Type B pancreatic cell (in vitro differentiated cells): ENCODE results near the gene CDH15. TPM values are rescaled to one million over a fixed set of nuclear protein-coding genes. Genes with fewer than 3 reads are reported as not detected.

Experiments
- DNase-seq: peaks from one replicate; pipeline ENCODE4 v3.0.0; 2021; ENCODE audit warnings: mixed read lengths; ENCODE audit not compliant: unreplicated experiment; ENCODE audit errors: extremely low spot score
- H3K27ac Mint-ChIP-seq: 2 replicates; pipeline ENCODE4 v1.8.0; 2021; ENCODE audit warnings: mild to moderate bottlenecking, mixed read lengths
- H3K27me3 Mint-ChIP-seq: 2 replicates; pipeline ENCODE4 v1.8.0; 2021; ENCODE audit warnings: mixed read lengths
- H3K36me3 Mint-ChIP-seq: 2 replicates; pipeline ENCODE4 v1.8.0; 2021; ENCODE audit warnings: mixed read lengths
- H3K4me1 Mint-ChIP-seq: one replicate; pipeline ENCODE4 v1.8.0; 2021; ENCODE audit warnings: mixed read lengths; ENCODE audit not compliant: unreplicated experiment
- H3K4me3 Mint-ChIP-seq: 2 replicates; pipeline ENCODE4 v1.8.0; 2021; ENCODE audit warnings: mild to moderate bottlenecking, mixed read lengths
- H3K9me3 Mint-ChIP-seq: 2 replicates; pipeline ENCODE4 v1.8.0; 2021; ENCODE audit warnings: mixed read lengths
- CTCF ChIP-seq: fragments of 200-600 bp; sonication (generic); conservative IDR thresholded peaks from 2 replicates; pipeline ENCODE4 v1.5.0; 2021; ENCODE audit warnings: antibody characterized with exemption, mild to moderate bottlenecking
- total RNA-seq: library from RNA; stranded (reverse); gene quantifications from 2 replicates; pipeline ENCODE4 v1.2.1, GENCODE V29; 2021; ENCODE audit warnings: low replicate concordance

CDH15 gene
- total RNA-seq, 1 donor from 2014 or later, result 5.0 TPM

- no peak for DNase-seq
- no peak overlapping the region for H3K27ac Mint-ChIP-seq
- no peak for TF ChIP-seq CTCF
- peaks cover 4% of the 10 kb centered on the region for H3K4me1 Mint-ChIP-seq
- H3K9me3 Mint-ChIP-seq, result no peaks in the 10 kb centered on the region
- no peak overlapping the region for H3K4me3 Mint-ChIP-seq
- H3K36me3 Mint-ChIP-seq, result no peaks in the 10 kb centered on the region
- H3K27me3 Mint-ChIP-seq, result peaks cover 5% of the 10 kb centered on the region
Measured at GRCh38 chr16:89172171-89172527, 601 bp downstream of the CDH15 start.

- no peak overlapping the region for H3K27ac Mint-ChIP-seq
- H3K36me3 Mint-ChIP-seq, result no peaks in the 10 kb centered on the region
- H3K4me1 Mint-ChIP-seq, result peaks cover 4% of the 10 kb centered on the region
- no peaks in the 10 kb centered on the region for H3K9me3 Mint-ChIP-seq
- no peak for TF ChIP-seq CTCF
- H3K4me3 Mint-ChIP-seq, result no peak overlapping the region
- no peak for DNase-seq
- peaks cover 5% of the 10 kb centered on the region for H3K27me3 Mint-ChIP-seq
Measured at GRCh38 chr16:89172528-89173173, 1.1 kb downstream of the CDH15 start.

- H3K36me3 Mint-ChIP-seq, result no peaks in the 10 kb centered on the region
- H3K4me3 Mint-ChIP-seq, result no peak overlapping the region
- no peaks in the 10 kb centered on the region for H3K9me3 Mint-ChIP-seq
- peaks cover 4% of the 10 kb centered on the region for H3K4me1 Mint-ChIP-seq
- DNase-seq, result no peak
- H3K27ac Mint-ChIP-seq, result no peak overlapping the region
- no peak for TF ChIP-seq CTCF
- H3K27me3 Mint-ChIP-seq, result peaks cover 5% of the 10 kb centered on the region
Measured at GRCh38 chr16:89173174-89173921, 1.8 kb downstream of the CDH15 start.

- peaks cover 5% of the 10 kb centered on the region for H3K27me3 Mint-ChIP-seq
- H3K4me1 Mint-ChIP-seq, result peaks cover 4% of the 10 kb centered on the region
- no peak for DNase-seq
- no peaks in the 10 kb centered on the region for H3K9me3 Mint-ChIP-seq
- no peak overlapping the region for H3K27ac Mint-ChIP-seq
- no peaks in the 10 kb centered on the region for H3K36me3 Mint-ChIP-seq
- no peak overlapping the region for H3K4me3 Mint-ChIP-seq
- no peak for TF ChIP-seq CTCF
Measured at GRCh38 chr16:89174055-89174827, 2.7 kb downstream of the CDH15 start.

- no peak for TF ChIP-seq CTCF
- H3K9me3 Mint-ChIP-seq, result no peaks in the 10 kb centered on the region
- H3K36me3 Mint-ChIP-seq, result no peaks in the 10 kb centered on the region
- H3K4me1 Mint-ChIP-seq, result peaks cover 4% of the 10 kb centered on the region
- DNase-seq, result no peak
- no peak overlapping the region for H3K4me3 Mint-ChIP-seq
- peaks cover 5% of the 10 kb centered on the region for H3K27me3 Mint-ChIP-seq
- H3K27ac Mint-ChIP-seq, result no peak overlapping the region
Measured at GRCh38 chr16:89174877-89175276, 3.3 kb downstream of the CDH15 start.
